ENCODE data around the gene OLIG3. TPM values are rescaled to one million over a fixed set of nuclear protein-coding genes. Genes with fewer than 3 reads are reported as not detected.

OLIG3 gene
- total and polyA plus RNA-seq, 2 of the 13 experiments (the other 11 are each of a cell fraction or from before 2014, with no cell fraction given), result not detected

GRCh38 chr6:137488150-137489045, 5.8 kb downstream of the OLIG3 start:
- 89% methylated on average over 56 of the region's 73 CpGs for WGBS (ENCODE audit: low lambda C conversion rate)
- in situ Hi-C loops (cut with HindIII; ENCODE audit: extremely low pct_ligation_motif_present, low pct_unique_long_range_greater_than_20kb) (no loop called here), intact Hi-C loops (cut with micrococcal nuclease; ENCODE audit: unreplicated experiment) (no loop called here)
- ChIA-PET CTCF (ENCODE audit: low intra/inter-chr PET ratio, low total read pairs) (no interaction called here), POLR2A (no interaction called here)
- H3K4me1 ChIP-seq (ENCODE audit: insufficient read depth, low read length), result no peaks in the 10 kb centered on the region
- H3K9me3 ChIP-seq (ENCODE audit: low read length), result no peaks in the 10 kb centered on the region
- TF ChIP-seq ZNF746 (CRISPR knock-in tag; IDR thresholded peaks at IDR 0.05) (no peak), PITX1 (CRISPR knock-in tag; IDR thresholded peaks at IDR 0.05) (no peak), TSC22D2 (CRISPR knock-in tag; IDR thresholded peaks at IDR 0.05; ENCODE audit: borderline replicate concordance) (no peak), PHF20 (CRISPR knock-in tag; IDR thresholded peaks at IDR 0.05) (no peak), ESRRA (CRISPR knock-in tag; IDR thresholded peaks at IDR 0.05; ENCODE audit: low read depth) (no peak), ZNF124 (CRISPR knock-in tag; IDR thresholded peaks at IDR 0.05) (no peak), ZNF674 (CRISPR knock-in tag; IDR thresholded peaks at IDR 0.05; ENCODE audit: low read depth) (no peak), NFYB (CRISPR knock-in tag; IDR thresholded peaks at IDR 0.05) (no peak), ZNF44 (CRISPR knock-in tag; IDR thresholded peaks at IDR 0.05) (no peak), ZHX1 (CRISPR knock-in tag; IDR thresholded peaks at IDR 0.05; ENCODE audit: low read depth) (no peak), ZFP36L2 (CRISPR knock-in tag; IDR thresholded peaks at IDR 0.05) (no peak), NFKBIZ (CRISPR knock-in tag; IDR thresholded peaks at IDR 0.05) (no peak)
- no peak overlapping the region for H3K4me3 ChIP-seq (replicated peaks in 1 of 3; ENCODE audit: insufficient read depth in 1 of 3, low read depth in 2 of 3, low read length in 3 of 3)
- H2AFZ ChIP-seq (ENCODE audit: low read length), result no peak overlapping the region
- H3K4me2 ChIP-seq (ENCODE audit: low read depth, low read length), result no peak overlapping the region
- no peak for FAIRE-seq
- H4K20me1 ChIP-seq (ENCODE audit: insufficient read depth, low read length), result no peaks in the 10 kb centered on the region
- no peak overlapping the region for H3K27ac ChIP-seq (ENCODE audit: extremely low read length, insufficient read depth, low read length)
- no peak for DNase-seq (ENCODE audit: low spot score)
- H3K36me3 ChIP-seq (replicated peaks in 1 of 2; ENCODE audit: control insufficient read depth in 1 of 2, insufficient read depth in 2 of 2, low read length in 2 of 2), result no peaks in the 10 kb centered on the region
- ATAC-seq, result no peak
- H3K27me3 ChIP-seq (ENCODE audit: control insufficient read depth in 1 of 2, insufficient read depth in 2 of 2, low read length in 2 of 2), result peaks cover 6 to 57% of the 10 kb centered on the region in 2 experiments; a peak in 4 of 5 replicates
- H3K9ac ChIP-seq (ENCODE audit: insufficient read depth, low read depth, low read length), result no peak overlapping the region
- BruUV-seq (replicated peaks), result no TSS peak
- H3K79me2 ChIP-seq (ENCODE audit: insufficient read depth, low read length), result no peaks in the 10 kb centered on the region

Data from HepG2 (cell line).